NCI-H748 (cell line): ENCODE data around the gene ERMAP.
"Not testable (repeated sequence)": the region's sequence is repeated elsewhere in the genome, so short reads cannot be mapped to it uniquely, and the experiment has no call there.

Experiments used
- DNase-seq: peaks from one replicate; lab custom pipeline; 2025; ENCODE audit not compliant: unreplicated experiment; lab: John Stamatoyannopoulos, UW

The ERMAP gene

GRCh38 chr1:42841440-42842147 is 24.7 kb downstream of the ERMAP start:
- DNase-seq: no peak

GRCh38 chr1:42844592-42845140 is 27.7 kb downstream of the ERMAP start:
- DNase-seq: no peak

GRCh38 chr1:42845193-42845592 is 28.3 kb downstream of the ERMAP start:
- DNase-seq: no peak

GRCh38 chr1:42845866-42846256 is 28.9 kb downstream of the ERMAP start:
- DNase-seq: peak; percentile 81

- DNase-seq: peak; percentile 100
These were observed 29.6 kb downstream of the ERMAP start, which contains the start of gene ZNF691 for GRCh38 chr1:42846257-42847110. Gene ZNF691 (plus strand): TSS chr1:42846613. CDS start chr1:42849659, 3,046 bp downstream.

- no peak for DNase-seq
These were observed 30.2 kb downstream of the ERMAP start for GRCh38 chr1:42847111-42847595.

GRCh38 chr1:42847721-42848460 is 31.0 kb downstream of the ERMAP start:
- no peak for DNase-seq

- no peak for DNase-seq
These were observed 32.1 kb downstream of the ERMAP start for GRCh38 chr1:42848823-42849537.

GRCh38 chr1:42849944-42850343 is 33.0 kb downstream of the ERMAP start:
- DNase-seq: no peak

GRCh38 chr1:42851420-42851819 is 34.5 kb downstream of the ERMAP start:
- DNase-seq: no peak

GRCh38 chr1:42851960-42852607 is 35.2 kb downstream of the ERMAP start:
- DNase-seq: no peak

GRCh38 chr1:42852608-42852980 is 35.7 kb downstream of the ERMAP start:
- DNase-seq: no peak

- DNase-seq: no peak
These were observed 36.4 kb downstream of the ERMAP start for GRCh38 chr1:42853116-42853884.

GRCh38 chr1:42856554-42856953 is 39.6 kb downstream of the ERMAP start:
- DNase-seq: not testable (repeated sequence)

- DNase-seq: not testable (repeated sequence)
These were observed 42.4 kb downstream of the ERMAP start for GRCh38 chr1:42859366-42859765.

- no peak for DNase-seq
These were observed 43.6 kb downstream of the ERMAP start for GRCh38 chr1:42860339-42861013.

GRCh38 chr1:42861014-42861399 is 44.1 kb downstream of the ERMAP start:
- no peak for DNase-seq

GRCh38 chr1:42866549-42866948 is 49.6 kb downstream of the ERMAP start:
- DNase-seq: no peak

GRCh38 chr1:42868466-42868865 is 51.5 kb downstream of the ERMAP start:
- DNase-seq: not testable (repeated sequence)
